MM.1S (cell line): ENCODE results near the gene VEZT.
"Not testable (repeated sequence)": the region's sequence is repeated elsewhere in the genome, so short reads cannot be mapped to it uniquely, and the experiment has no call there.

Experiments
- DNase-seq: peaks from one replicate; pipeline ENCODE4 v3.0.0-alpha.2; 2015
- H2AFZ ChIP-seq: fragments of 300-600 bp; sonication (generic); 2 replicates; pipeline ENCODE4 v1.6.0; 2016; ENCODE audit warnings: antibody characterized with exemption, low read length
- H3F3A ChIP-seq: fragments of 300-600 bp; sonication (generic); 2 replicates; pipeline ENCODE4 v1.6.1; 2016; ENCODE audit warnings: mild to moderate bottlenecking, antibody characterized with exemption, low read length, moderate library complexity, mixed read lengths; ENCODE audit not compliant: insufficient read depth
- H3K27ac ChIP-seq: fragments of 300-600 bp; sonication (generic); 2 replicates; pipeline ENCODE4 v1.5.1; 2016; ENCODE audit warnings: mild to moderate bottlenecking, low read length
- H3K27me3 ChIP-seq: fragments of 300-600 bp; sonication (generic); replicated peaks from 2 replicates; pipeline ENCODE4 v1.6.0; 2016; ENCODE audit warnings: low read length; ENCODE audit not compliant: insufficient read depth
- H3K36me3 ChIP-seq: fragments of 300-600 bp; sonication (generic); replicated peaks from 2 replicates; pipeline ENCODE4 v1.6.1; 2016; ENCODE audit warnings: mild to moderate bottlenecking, low read length, mixed read lengths; ENCODE audit not compliant: insufficient read depth
- H3K4me1 ChIP-seq: fragments of 300-600 bp; sonication (generic); 2 replicates; pipeline ENCODE4 v1.6.1; 2016; ENCODE audit warnings: low read length, mixed read lengths
- H3K4me2 ChIP-seq: fragments of 300-600 bp; sonication (generic); 2 replicates; pipeline ENCODE4 v1.6.0; 2016; ENCODE audit warnings: low read depth, low read length
- H3K4me3 ChIP-seq: fragments of 300-600 bp; sonication (generic); 2 replicates; pipeline ENCODE4 v1.5.1; 2016; ENCODE audit warnings: low read length, mixed read lengths
- H3K79me2 ChIP-seq: fragments of 300-600 bp; sonication (generic); 2 replicates; pipeline ENCODE4 v1.6.1; 2016; ENCODE audit warnings: mixed run types, low read length, mixed read lengths
- H3K9ac ChIP-seq: fragments of 300-600 bp; sonication (generic); 2 replicates; pipeline ENCODE4 v1.6.1; 2016; ENCODE audit warnings: low read length, mixed read lengths
- H3K9me2 ChIP-seq: fragments of 300-600 bp; sonication (generic); replicated peaks from 2 replicates; pipeline ENCODE4 v1.6.1; 2016; ENCODE audit warnings: mild to moderate bottlenecking, low read length, mixed read lengths; ENCODE audit not compliant: insufficient read depth
- H3K9me3 ChIP-seq: fragments of 300-600 bp; sonication (generic); replicated peaks from 2 replicates; pipeline ENCODE4 v1.6.1; 2016; ENCODE audit warnings: mild to moderate bottlenecking, low read length, mixed read lengths; ENCODE audit not compliant: insufficient read depth
- H4K20me1 ChIP-seq: fragments of 300-600 bp; sonication (generic); 2 replicates; pipeline ENCODE4 v1.6.1; 2016; ENCODE audit warnings: mild to moderate bottlenecking, low read length, moderate library complexity, mixed read lengths; ENCODE audit not compliant: insufficient read depth
- CTCF ChIP-seq: fragments of 300-600 bp; sonication (generic); IDR thresholded peaks from 2 replicates; pipeline ENCODE4 v1.5.1; 2016; ENCODE audit warnings: antibody characterized with exemption, low read length, mixed read lengths
- EZH2 ChIP-seq: fragments of 300-600 bp; sonication (generic); optimal IDR thresholded peaks from 2 replicates; pipeline ENCODE3; 2017; ENCODE audit warnings: low read depth, mild to moderate bottlenecking, antibody characterized with exemption, low read length, mixed read lengths
- EZH2phosphoT487 ChIP-seq: fragments of 300-600 bp; sonication (generic); IDR thresholded peaks from 2 replicates; pipeline ENCODE4 v1.6.1; 2018; ENCODE audit warnings: antibody characterized with exemption, low read length

Gene VEZT

GRCh38 chr12:95321516-95322246, 104.1 kb downstream of the VEZT start:
- no peaks in the 10 kb centered on the region for H3K79me2 ChIP-seq
- H2AFZ ChIP-seq: no peak overlapping the region
- no peaks in the 10 kb centered on the region for H3F3A ChIP-seq
- no peaks in the 10 kb centered on the region for H3K9me2 ChIP-seq
- H3K27me3 ChIP-seq: no peaks in the 10 kb centered on the region
- DNase-seq: no peak
- H3K4me3 ChIP-seq: no peak overlapping the region
- no peaks in the 10 kb centered on the region for H4K20me1 ChIP-seq
- H3K36me3 ChIP-seq: no peaks in the 10 kb centered on the region
- H3K27ac ChIP-seq: no peak overlapping the region
- H3K9me3 ChIP-seq: no peaks in the 10 kb centered on the region
- H3K4me2 ChIP-seq: no peak overlapping the region
- H3K9ac ChIP-seq: no peak overlapping the region
- no peak for TF ChIP-seq EZH2phosphoT487
- no peaks in the 10 kb centered on the region for H3K4me1 ChIP-seq

- H3K4me2 ChIP-seq: no peak overlapping the region
- H3K9me2 ChIP-seq: no peaks in the 10 kb centered on the region
These were observed 104.7 kb downstream of the VEZT start for GRCh38 chr12:95322326-95322725.

GRCh38 chr12:95323212-95323611, 105.6 kb downstream of the VEZT start:
- no peaks in the 10 kb centered on the region for H3K27me3 ChIP-seq

More at GRCh38 chr12:95322326-95322725, 104.7 kb downstream of the VEZT start:
- Histone ChIP-seq H3K4me3 (no peak overlapping the region), H3K36me3 (no peaks in the 10 kb centered on the region), H3K27ac (no peak overlapping the region), H3K27me3 (no peaks in the 10 kb centered on the region), H3K4me1 (no peaks in the 10 kb centered on the region), H3F3A (no peaks in the 10 kb centered on the region), H3K9ac (no peak overlapping the region), H3K79me2 (no peaks in the 10 kb centered on the region), H4K20me1 (no peaks in the 10 kb centered on the region), H3K9me3 (no peaks in the 10 kb centered on the region), H2AFZ (no peak overlapping the region)
- DNase-seq: no peak
- TF ChIP-seq EZH2 (no peak), EZH2phosphoT487 (no peak), CTCF (no peak)

GRCh38 chr12:95324246-95324645, 106.6 kb downstream of the VEZT start:
- not testable (repeated sequence) for H3K27ac ChIP-seq, DNase-seq, H3K4me1 ChIP-seq, H3K4me2 ChIP-seq, H3K27me3 ChIP-seq, H3K79me2 ChIP-seq, H3K9me2 ChIP-seq, H3K9me3 ChIP-seq, H3K36me3 ChIP-seq, H3K4me3 ChIP-seq, H4K20me1 ChIP-seq, H3F3A ChIP-seq, H2AFZ ChIP-seq, H3K9ac ChIP-seq

More at GRCh38 chr12:95323212-95323611, 105.6 kb downstream of the VEZT start:
- Histone ChIP-seq H3K36me3 (no peaks in the 10 kb centered on the region), H3K9me2 (no peaks in the 10 kb centered on the region), H3K4me3 (no peak overlapping the region), H3F3A (no peaks in the 10 kb centered on the region), H3K79me2 (no peaks in the 10 kb centered on the region), H3K27ac (no peak overlapping the region), H3K4me2 (no peak overlapping the region), H3K9me3 (no peaks in the 10 kb centered on the region), H4K20me1 (no peaks in the 10 kb centered on the region), H3K4me1 (no peaks in the 10 kb centered on the region), H3K9ac (no peak overlapping the region), H2AFZ (no peak overlapping the region)
- no peak for TF ChIP-seq EZH2
- no peak for TF ChIP-seq EZH2phosphoT487
- no peak for TF ChIP-seq CTCF
- no peak for DNase-seq
